NCI-H2227 treated with DMSO at 0.1 percent for 48 hours (cell line): ENCODE results near the gene SLC6A15.

Source experiments
- DNase-seq: peaks from one replicate; lab custom pipeline; 2025; lab: John Stamatoyannopoulos, UW

The SLC6A15 gene

GRCh38 chr12:84874825-84875139, 37.8 kb downstream of the SLC6A15 start:
- no peak for DNase-seq

GRCh38 chr12:84874125-84874824, 38.3 kb downstream of the SLC6A15 start:
- peak; percentile 84 for DNase-seq

GRCh38 chr12:84862186-84862585, 50.4 kb downstream of the SLC6A15 start:
- no peak for DNase-seq

- no peak for DNase-seq
Measured at GRCh38 chr12:84860718-84861117, 51.9 kb downstream of the SLC6A15 start.

GRCh38 chr12:84858796-84859195, 53.8 kb downstream of the SLC6A15 start:
- DNase-seq = no peak

GRCh38 chr12:84857525-84858208, 54.9 kb downstream of the SLC6A15 start:
- DNase-seq = no peak

- DNase-seq = no peak
Measured at GRCh38 chr12:84856156-84856900, 56.3 kb downstream of the SLC6A15 start.

GRCh38 chr12:84843593-84844144, 68.9 kb downstream of the SLC6A15 start:
- no peak for DNase-seq

GRCh38 chr12:84842406-84843013, 70.1 kb downstream of the SLC6A15 start:
- DNase-seq = peak; percentile 73

- no peak for DNase-seq
Measured at GRCh38 chr12:84841591-84841990, 71.0 kb downstream of the SLC6A15 start.

- DNase-seq = no peak
Measured at GRCh38 chr12:84840356-84840755, 72.2 kb downstream of the SLC6A15 start.

GRCh38 chr12:84826925-84827324, 85.7 kb downstream of the SLC6A15 start:
- DNase-seq = no peak

- no peak for DNase-seq
Measured at GRCh38 chr12:84825149-84825548, 87.5 kb downstream of the SLC6A15 start.

- no peak for DNase-seq
Measured at GRCh38 chr12:84822525-84822924, 90.1 kb downstream of the SLC6A15 start.

- DNase-seq = no peak
Measured at GRCh38 chr12:84816916-84817695, 95.5 kb downstream of the SLC6A15 start.

GRCh38 chr12:84814664-84815245, 97.8 kb downstream of the SLC6A15 start:
- DNase-seq = no peak

- DNase-seq = no peak
Measured at GRCh38 chr12:84813780-84814663, 98.6 kb downstream of the SLC6A15 start.

- DNase-seq = no peak
Measured at GRCh38 chr12:84811291-84811690, 101.3 kb downstream of the SLC6A15 start.

- no peak for DNase-seq
Measured at GRCh38 chr12:84810611-84811010, 102.0 kb downstream of the SLC6A15 start.
